Measurements from ENCODE around the gene CASQ1. TPM values are rescaled to one million over a fixed set of nuclear protein-coding genes. Genes with fewer than 3 reads are reported as not detected.

The CASQ1 gene
- polyA plus RNA-seq, 4 donors, result 0.17 to 0.68 (median 0.34) TPM

- DNase-seq (ENCODE audit: low read depth in 4 of 4, low spot score in 3 of 4), result no peak
Measured at GRCh38 chr1:160200786-160201185, 10.4 kb downstream of the CASQ1 start.

- no peak for DNase-seq (ENCODE audit: low read depth in 4 of 4, low spot score in 3 of 4)
Measured at GRCh38 chr1:160204526-160205241, 14.3 kb downstream of the CASQ1 start.

DNA sequence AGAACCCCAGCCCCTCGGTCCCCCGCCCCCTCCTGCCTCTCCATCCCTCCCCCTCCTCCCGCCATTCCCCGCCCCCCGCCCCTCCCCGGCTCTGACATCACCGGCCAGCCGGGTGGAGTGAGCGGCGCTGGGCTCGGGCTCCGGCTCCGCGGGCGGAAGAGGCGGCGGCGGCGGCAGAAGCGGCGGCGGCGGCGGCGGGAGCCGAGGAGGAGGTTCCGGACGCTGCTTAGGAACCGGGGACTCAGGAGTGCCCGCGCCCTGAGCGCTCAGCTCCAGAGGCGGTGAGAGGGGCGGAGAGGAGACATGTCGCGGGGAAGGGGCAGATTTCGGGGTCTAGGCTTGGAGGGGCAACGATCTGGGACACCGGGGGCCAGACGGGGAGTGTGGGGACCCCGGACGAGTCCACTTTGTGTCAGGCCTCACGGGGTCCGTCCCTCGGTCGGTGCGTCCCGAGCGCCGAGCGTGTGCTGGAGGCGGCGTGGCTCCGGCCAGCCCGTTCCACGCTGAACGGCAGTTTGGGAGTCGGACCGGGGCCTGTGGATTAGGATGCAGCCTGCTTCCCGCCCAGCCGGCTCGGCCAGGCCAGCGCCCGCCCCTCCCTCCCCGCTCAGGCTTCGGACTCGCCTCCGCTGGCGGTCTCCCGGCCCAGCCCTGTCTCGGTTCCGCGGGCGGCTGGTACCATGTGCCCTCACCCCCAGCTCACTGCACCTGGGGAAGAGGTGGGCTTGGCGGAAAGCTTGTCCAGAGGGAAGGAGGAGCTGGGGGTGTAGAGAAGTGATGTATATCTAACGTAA lies 15.1 kb downstream of the CASQ1 start, which contains the start of gene PEA15:
Gene PEA15 (plus strand): TSS at position 143 of the 794 bp plus-strand sequence. CDS start 6,161 bp downstream, outside the sequence.
- peak in 1 of 4 donors; percentile 42 for DNase-seq (ENCODE audit: low read depth in 4 of 4, low spot score in 3 of 4)

DNA sequence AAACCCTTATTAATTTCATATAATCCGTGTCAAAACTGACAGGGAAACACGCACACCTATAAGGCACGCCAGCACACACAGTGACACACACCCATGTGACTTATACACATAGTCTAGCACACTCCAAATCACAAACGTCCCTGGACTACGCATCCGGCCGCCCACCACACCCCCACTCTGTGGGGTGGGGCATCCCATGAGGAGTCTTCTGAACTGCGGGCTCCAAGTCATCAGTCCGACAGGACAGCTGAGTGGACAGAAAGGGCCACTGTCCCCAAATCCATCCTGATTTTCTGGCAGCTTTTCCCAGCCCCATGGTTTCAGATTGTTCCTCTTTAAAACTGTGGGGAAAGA lies 15.6 kb downstream of the CASQ1 start:
- no peak for DNase-seq (ENCODE audit: low read depth in 4 of 4, low spot score in 3 of 4)

DNA sequence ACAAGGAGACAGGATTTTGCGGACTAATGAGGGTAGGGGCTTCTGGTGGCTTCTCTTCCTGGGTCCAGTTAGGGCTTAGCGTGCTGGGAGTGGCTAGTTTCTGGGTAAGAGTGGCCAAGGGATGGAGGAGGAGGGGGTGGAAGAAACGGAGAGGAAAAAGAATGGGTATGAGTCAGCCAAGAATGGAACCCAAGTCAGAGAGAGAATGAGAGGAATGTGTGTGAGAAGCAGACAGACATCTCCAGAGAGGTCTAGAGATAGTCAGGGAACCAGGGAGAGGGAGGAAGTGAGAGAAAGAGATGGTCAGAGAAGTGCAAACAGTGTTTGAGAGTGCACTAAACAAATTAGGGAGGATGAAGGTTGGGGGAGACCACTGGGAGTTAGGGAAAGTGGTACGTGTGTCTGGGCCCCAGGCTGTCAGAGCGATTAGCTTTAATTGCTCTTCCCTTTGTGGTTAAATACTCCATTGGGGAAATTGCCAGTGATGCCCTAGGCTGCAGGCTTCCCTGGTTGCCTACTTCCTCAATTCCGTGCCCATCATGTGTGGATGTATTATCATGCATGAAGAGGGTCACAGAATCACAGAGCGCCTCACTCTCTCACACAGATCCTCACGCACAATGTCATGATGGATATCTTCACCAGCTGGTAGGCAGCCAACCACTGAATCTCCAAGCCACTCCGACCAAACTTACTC lies 16.2 kb downstream of the CASQ1 start:
- no peak for DNase-seq (ENCODE audit: low read depth in 4 of 4, low spot score in 3 of 4)

GRCh38 chr1:160207118-160207650 lies 16.8 kb downstream of the CASQ1 start:
- DNase-seq (ENCODE audit: low read depth in 4 of 4, low spot score in 3 of 4), result no peak

GRCh38 chr1:160207771-160208556 lies 17.6 kb downstream of the CASQ1 start:
- no peak for DNase-seq (ENCODE audit: low read depth in 4 of 4, low spot score in 3 of 4)

DNA sequence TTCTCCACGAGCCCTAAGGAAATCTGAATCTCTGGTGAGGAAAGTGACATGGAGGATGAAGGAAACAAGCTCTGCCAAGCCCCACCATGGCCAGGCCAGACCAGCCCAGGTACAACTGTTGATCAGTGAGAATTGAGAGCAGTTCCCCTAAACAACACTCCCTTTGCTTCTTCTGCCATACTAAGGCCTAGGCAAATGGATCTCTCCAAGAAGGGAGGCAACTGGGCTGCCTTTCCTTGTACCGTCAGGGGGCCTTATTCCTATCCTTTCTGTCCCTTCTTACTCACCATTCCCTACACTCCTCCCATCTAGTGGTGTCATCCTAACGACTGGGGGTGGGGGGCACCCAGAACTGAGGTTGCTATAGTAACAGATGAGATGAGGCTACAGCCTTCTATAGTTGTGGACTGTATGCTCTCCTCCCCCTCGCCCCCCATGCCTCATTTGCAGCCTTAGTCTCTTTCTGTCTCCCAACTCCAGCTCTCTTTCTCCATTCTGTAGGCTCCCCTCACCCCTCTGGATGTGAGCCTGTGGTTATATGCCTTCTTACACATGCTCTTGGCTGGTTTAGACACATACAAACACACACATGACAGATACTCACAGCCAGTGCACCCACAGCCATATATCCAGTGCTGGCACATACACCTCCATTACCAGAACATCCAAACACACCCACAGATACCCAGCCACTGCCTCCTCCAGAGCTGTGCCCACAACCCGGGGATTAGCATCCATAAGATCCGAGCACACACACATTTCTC lies 18.4 kb downstream of the CASQ1 start:
- DNase-seq (ENCODE audit: low read depth in 4 of 4, low spot score in 3 of 4), result no peak

GRCh38 chr1:160209321-160210046 lies 19.1 kb downstream of the CASQ1 start:
- DNase-seq (ENCODE audit: low read depth in 4 of 4, low spot score in 3 of 4), result no peak

GRCh38 chr1:160210561-160210960 lies 20.2 kb downstream of the CASQ1 start:
- DNase-seq (ENCODE audit: low read depth in 4 of 4, low spot score in 3 of 4), result no peak

- no peak for DNase-seq (ENCODE audit: low read depth in 4 of 4, low spot score in 3 of 4)
Measured at GRCh38 chr1:160211046-160211790, 20.8 kb downstream of the CASQ1 start.

DNA sequence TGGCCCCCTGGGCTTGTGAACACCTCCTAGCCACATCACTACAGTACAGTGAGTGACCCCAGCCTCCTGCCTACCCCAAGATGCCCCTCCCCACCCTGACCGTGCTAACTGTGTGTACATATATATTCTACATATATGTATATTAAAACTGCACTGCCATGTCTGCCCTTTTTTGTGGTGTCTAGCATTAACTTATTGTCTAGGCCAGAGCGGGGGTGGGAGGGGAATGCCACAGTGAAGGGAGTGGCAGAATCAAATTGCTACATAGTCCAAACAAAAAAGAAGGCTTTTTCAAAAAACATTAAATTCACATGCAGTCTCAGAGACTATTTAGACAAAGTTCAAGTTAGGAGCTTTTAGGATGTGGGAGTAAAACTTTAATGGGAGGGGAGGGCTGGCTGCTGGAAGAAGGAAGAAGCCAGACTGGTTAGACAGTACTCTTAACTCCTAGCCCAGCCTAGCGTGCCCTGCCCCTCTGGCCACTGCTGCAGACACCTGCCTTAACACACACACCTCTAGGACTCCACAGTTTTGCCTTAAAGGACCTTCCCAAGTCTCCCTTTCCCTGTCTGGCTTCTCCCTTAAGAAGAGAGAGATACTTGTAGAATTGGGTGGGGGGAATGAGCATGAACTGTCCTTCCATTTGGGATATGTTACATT lies 24.2 kb downstream of the CASQ1 start:
- no peak for DNase-seq (ENCODE audit: low read depth in 4 of 4, low spot score in 3 of 4)

GRCh38 chr1:160216301-160216700 lies 25.9 kb downstream of the CASQ1 start:
- DNase-seq (ENCODE audit: low read depth in 4 of 4, low spot score in 3 of 4), result no peak

DNA sequence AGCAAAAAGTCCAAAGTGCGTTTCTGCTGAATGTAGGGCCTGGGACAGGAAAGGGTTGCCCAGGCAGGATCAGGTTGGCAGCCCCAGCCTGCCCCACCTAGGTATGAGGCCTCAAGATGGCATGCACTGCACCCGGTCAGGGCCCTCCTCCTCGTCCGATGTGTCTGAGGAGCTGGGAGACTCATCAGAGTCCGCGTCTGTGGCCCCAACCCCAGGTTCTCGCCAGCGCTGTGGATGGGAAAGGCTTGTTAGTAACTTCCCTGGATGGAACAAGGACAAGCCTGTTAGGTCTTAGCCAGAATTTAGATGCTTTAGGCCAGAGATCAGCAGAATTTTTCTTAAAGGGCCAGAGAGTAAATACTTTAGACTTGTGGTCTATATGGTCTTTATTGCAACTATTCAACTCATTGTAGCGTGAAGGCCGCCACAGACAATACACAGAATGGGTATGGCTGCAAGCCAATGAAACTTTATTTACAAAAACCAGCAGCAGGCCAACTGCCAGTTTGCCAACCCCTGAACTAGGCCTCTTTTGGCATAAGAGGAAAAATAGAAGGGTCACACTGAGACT lies 27.2 kb downstream of the CASQ1 start:
- DNase-seq (ENCODE audit: low read depth in 4 of 4, low spot score in 3 of 4), result no peak

- DNase-seq (ENCODE audit: low read depth in 4 of 4, low spot score in 3 of 4), result no peak
Measured at GRCh38 chr1:160219062-160219929, 28.9 kb downstream of the CASQ1 start.

DNA sequence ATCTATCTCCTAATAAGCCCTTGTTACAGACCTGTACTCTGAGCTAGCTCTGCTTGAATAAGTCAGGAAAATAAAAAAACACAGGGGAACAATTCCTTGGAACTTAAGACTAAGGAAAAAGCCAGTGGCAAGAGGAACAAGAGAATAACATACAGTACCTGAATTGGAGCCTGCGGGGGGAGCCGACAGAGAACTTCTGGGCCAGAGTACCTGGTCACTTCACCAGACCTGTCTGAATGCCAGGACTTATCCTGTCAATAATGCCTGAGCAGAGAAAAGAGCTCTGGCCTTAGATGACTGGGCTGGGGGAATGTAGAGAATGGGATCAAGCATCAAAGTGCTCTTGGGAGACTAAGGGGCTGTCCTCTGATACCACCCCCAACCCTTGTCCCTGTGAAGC lies 29.9 kb downstream of the CASQ1 start:
- no peak for DNase-seq (ENCODE audit: low read depth in 4 of 4, low spot score in 3 of 4)
